Limb (tissue), 2 donors: Measurements from ENCODE around the gene TMTC3.
"Not testable (repeated sequence)": the region's sequence is repeated elsewhere in the genome, so short reads cannot be mapped to it uniquely, and the experiment has no call there.

Experiments used
- DNase-seq, 2 donors: peaks; one replicate each; pipeline ENCODE4 v3.0.0-alpha.2; 2016; ENCODE audit errors: extremely low spot score in 2 of 2

Gene TMTC3

GRCh38 chr12:88141774-88142609 is at the start of gene TMTC3, which contains the start of gene CEP290:
Gene TMTC3, plus strand, starts transcription at chr12:88142307. Its CDS starts 6,009 bp downstream, at chr12:88148316.
Gene CEP290, minus strand, starts transcription at chr12:88142088. Its CDS starts 781 bp downstream, at chr12:88141307.
- peak; percentile 94 to 100 for DNase-seq

GRCh38 chr12:88092771-88093170 is 49.3 kb upstream of the TMTC3 start:
- DNase-seq, result no peak

- DNase-seq, result no peak
Observed at GRCh38 chr12:88093573-88093972, 48.5 kb upstream of the TMTC3 start.

- DNase-seq, result no peak
Observed at GRCh38 chr12:88108021-88108420, 34.1 kb upstream of the TMTC3 start.

GRCh38 chr12:88111074-88111652 is 30.9 kb upstream of the TMTC3 start:
- DNase-seq, result peak in 1 of 2 donors; percentile 62

GRCh38 chr12:88113871-88114270 is 28.2 kb upstream of the TMTC3 start:
- no peak for DNase-seq

GRCh38 chr12:88122666-88123065 is 19.4 kb upstream of the TMTC3 start:
- DNase-seq, result no peak

- no peak for DNase-seq
Observed at GRCh38 chr12:88127099-88127498, 15.0 kb upstream of the TMTC3 start.

GRCh38 chr12:88127855-88128254 is 14.3 kb upstream of the TMTC3 start:
- DNase-seq, result no peak

- no peak for DNase-seq
Observed at GRCh38 chr12:88132392-88132791, 9.7 kb upstream of the TMTC3 start.

- DNase-seq, result not testable (repeated sequence)
Observed at GRCh38 chr12:88133181-88133580, 8.9 kb upstream of the TMTC3 start.

- not testable (repeated sequence) for DNase-seq
Observed at GRCh38 chr12:88139711-88140110, 2.4 kb upstream of the TMTC3 start.

GRCh38 chr12:88141425-88141773 is 708 bp upstream of the TMTC3 start:
- no peak for DNase-seq

- no peak for DNase-seq
Observed at GRCh38 chr12:88142610-88142991, 494 bp downstream of the TMTC3 start.

- DNase-seq, result no peak
Observed at GRCh38 chr12:88144037-88144436, 1.9 kb downstream of the TMTC3 start.

GRCh38 chr12:88144546-88145468 is 2.7 kb downstream of the TMTC3 start:
- no peak for DNase-seq

- DNase-seq, result no peak
Observed at GRCh38 chr12:88145567-88146505, 3.7 kb downstream of the TMTC3 start.

- no peak for DNase-seq
Observed at GRCh38 chr12:88150063-88150462, 8.0 kb downstream of the TMTC3 start.

- DNase-seq, result peak in 1 of 2 donors; percentile 46
Observed at GRCh38 chr12:88153959-88154358, 11.9 kb downstream of the TMTC3 start.

- DNase-seq, result no peak
Observed at GRCh38 chr12:88156075-88156654, 14.1 kb downstream of the TMTC3 start.
